Measurements from ENCODE around the gene DDX27.

The DDX27 gene

DNA sequence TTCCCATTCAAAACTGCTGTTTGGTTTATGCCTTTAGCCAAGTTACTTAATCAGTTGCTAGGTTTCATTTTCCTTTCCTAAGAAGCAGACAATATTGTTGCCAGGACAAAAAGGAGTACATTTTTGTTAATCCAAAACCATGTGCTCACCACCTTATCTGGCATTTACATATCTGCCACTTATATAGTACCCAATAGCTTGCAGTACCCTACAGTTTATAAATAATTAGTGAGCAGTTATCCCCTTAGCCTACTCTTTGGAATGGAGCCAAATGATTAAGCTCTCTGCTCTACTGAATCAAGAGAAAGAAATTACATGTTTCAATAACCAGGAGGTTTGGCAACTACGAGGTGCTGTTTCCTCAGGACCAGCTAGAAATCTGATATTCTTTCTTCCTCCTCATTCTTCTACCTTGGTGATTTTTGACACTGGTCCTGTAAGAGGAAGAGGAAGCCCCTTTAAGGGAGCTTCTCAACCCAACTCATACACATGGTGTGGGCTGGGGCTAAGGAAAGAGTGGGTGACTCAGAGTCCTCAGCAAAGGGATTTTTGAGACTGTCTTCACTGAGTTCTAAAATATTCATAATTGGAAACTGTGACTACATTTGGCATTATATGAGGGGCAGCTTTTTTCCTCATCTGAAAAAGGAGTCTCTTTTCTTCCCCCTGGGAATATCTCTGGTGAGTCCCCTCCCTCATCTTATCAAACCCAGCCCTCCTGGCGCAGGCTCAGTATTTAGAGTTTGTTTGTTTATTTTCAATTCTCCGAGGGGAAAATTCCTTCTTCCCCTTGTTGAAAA lies 57.1 kb downstream of the DDX27 start:
- in situ Hi-C loops (cut with HindIII; ENCODE audit: low sequenced_read_pairs), result no loop called here

DNA sequence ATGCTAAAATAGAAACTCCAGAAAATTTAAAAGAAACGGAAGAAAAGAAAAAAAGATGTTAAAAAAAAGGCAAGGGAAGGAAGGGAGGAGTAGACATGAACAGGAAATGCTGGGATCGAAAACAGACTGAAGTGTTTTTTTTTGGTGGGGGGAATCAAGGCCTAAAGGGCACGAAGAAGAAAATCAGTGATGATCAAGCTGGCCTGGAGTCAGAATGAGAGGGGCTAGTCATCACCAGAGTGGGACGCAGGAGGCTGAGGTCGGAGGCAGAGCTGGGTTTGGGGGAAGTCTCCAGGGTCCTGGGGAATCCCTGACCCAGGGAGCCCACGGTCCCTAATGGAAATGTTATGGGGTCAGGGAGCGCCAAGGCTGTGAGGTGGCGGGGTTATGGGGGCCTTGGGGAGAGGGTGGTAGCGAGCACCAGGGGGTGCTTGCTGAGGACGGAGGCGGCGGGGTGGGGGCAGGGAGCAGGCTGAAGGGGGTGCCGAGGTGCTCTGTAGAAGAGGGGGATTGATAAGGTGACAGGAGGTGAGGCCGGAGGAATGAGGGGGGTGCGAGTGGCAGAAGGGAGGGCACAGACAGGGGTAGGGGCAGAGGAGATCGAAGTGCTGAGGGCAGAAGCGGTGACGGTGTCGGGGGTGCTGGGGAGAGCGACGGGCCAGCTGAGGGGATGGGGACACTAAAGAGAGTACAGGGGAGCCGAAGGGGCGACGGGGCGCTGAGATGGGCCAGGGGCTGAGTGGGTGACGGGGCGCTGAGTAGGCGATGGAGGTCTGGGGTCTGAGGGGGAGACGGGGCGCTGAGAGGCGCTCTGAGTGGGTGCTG lies 58.0 kb downstream of the DDX27 start:
- in situ Hi-C loops (cut with HindIII; ENCODE audit: low sequenced_read_pairs), result no loop called here

- in situ Hi-C loops (cut with HindIII; ENCODE audit: low sequenced_read_pairs), result no loop called here
Observed at GRCh38 chr20:49277786-49278035, 58.5 kb downstream of the DDX27 start.

GRCh38 chr20:49278036-49278817 lies 59.0 kb downstream of the DDX27 start, which contains the start of gene ZNFX1:
ZNFX1 (minus strand) TSS chr20:49278057; CDS start chr20:49275839, 2,218 bp downstream.
- in situ Hi-C loops (cut with HindIII; ENCODE audit: low sequenced_read_pairs), result no loop called here

DNA sequence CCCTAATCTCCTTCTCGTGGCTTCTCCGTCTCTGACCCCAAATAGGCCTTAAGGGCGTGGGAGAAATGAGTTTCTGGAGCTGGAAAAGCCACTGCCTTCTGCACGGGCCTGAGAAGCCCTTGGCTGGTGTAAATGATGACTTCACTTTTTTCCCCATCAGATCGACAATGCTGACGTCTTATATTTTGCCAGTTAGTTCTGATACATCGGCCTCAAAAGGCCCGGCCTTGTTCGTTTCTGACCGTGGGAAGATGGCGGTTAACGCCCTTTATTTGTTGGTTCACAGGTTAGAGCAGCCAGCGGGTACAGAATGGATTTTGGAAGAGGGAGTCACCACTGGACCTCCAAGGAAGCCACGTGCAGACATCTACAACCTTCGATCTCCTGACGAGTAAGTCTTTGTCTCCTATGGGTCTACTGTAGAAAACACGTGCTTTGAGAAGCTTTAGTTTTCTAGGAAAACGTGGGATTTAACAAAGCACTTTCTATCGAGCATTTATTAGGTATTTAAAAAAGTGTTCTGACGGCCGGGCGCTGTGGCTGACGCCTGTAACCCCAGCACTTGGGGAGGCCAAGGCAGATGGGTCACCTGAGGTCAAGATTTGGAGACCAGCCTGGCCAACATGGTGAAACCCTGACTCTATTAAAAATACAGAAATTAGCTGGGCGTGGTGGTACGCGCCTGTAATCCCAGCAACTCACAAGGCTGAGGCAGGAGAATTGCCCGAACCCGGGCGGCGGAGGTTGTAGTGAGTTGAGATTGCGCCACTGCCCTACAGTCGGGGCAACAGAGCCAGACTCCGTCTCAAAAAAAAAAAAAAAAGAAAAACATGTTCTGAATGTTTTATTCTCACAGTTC lies 59.8 kb downstream of the DDX27 start:
- in situ Hi-C loops (cut with HindIII; ENCODE audit: low sequenced_read_pairs), result no loop called here

GRCh38 chr20:49279677-49280462 lies 60.7 kb downstream of the DDX27 start:
- in situ Hi-C loops (cut with HindIII; ENCODE audit: low sequenced_read_pairs), result no loop called here

GRCh38 chr20:49280463-49281058 lies 61.3 kb downstream of the DDX27 start:
- in situ Hi-C loops (cut with HindIII; ENCODE audit: low sequenced_read_pairs), result no loop called here

- in situ Hi-C loops (cut with HindIII; ENCODE audit: low sequenced_read_pairs), result no loop called here
Observed at GRCh38 chr20:49281059-49281912, 62.1 kb downstream of the DDX27 start.

DNA sequence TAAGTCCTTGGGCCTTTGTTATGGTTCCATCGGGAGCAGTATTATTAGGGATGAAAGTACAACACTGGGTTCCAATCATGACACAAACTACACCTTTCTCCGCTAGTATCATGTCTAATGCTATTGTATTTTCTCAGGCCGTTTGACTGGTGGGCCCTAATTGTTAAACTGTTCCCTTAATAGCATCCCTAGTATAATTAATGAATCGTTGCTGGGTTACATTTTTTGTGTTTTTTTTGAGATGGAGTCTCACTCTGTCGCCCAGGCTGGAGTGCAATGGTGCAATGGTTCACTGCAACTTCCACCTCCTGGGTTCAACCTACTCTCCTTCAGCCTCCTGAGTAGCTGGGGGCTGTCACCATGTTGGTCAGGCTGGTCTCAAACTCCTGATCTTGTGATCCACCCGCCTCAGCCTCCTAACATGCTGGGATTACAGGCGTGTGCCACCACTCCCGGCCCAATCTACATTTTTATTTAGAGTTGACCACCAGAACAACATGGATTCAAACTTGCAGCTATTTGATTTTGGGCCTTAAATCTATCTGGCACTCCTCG lies 62.8 kb downstream of the DDX27 start:
- in situ Hi-C loops (cut with HindIII; ENCODE audit: low sequenced_read_pairs), result no loop called here

DNA sequence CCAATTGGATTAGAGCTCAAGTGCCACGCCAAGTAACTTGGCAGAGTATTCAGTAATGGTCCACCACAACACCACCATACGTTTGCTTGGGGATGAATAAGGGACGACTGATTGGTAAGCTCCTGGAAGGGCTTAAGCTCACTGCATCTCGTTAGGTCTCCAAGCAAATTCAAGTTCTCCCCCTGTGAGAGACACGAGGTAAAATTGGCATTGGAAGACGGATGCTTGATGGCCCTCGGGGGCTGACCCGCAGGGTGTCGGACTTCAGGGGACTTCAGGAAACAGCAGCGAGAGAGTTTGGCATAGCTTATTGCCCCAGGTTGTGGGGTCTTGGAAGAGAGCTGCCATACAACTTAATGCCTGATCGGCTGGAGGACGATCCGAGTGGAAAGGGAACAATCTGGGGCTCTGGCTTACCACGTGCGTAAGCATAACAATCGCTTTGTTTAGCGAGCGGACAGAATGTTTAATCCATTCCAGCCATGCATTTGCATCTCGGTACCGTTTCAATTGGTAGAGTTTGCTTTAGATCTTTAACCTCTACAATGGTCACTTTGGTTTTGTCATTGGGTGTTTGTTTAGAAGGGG lies 63.5 kb downstream of the DDX27 start:
- in situ Hi-C loops (cut with HindIII; ENCODE audit: low sequenced_read_pairs), result no loop called here

DNA sequence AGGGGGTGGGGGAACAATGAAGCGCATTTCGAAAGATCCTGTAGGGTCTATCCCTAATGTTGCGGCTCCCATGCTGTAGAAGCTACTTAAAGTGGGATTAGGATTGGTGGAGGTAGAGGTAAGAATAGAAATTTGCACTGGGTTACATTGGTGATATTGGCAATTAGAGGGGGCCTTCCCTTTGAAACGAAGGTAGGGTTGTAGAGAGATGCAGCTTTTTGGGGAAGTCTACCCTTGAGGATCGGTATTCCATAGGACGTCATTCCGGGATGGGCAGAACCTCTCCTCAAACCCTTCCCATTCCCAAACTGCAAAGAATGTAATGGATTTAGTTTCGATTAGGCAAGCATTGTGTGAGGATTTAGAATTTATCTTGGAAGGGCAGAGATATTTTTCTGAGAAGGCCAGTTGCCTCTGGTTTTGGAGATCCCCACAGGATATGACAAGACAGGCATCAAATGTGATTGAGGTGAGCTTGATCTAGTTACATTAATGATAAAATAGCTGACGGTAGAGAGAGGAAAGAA lies 64.0 kb downstream of the DDX27 start:
- in situ Hi-C loops (cut with HindIII; ENCODE audit: low sequenced_read_pairs), result no loop called here

GRCh38 chr20:49283703-49284625 lies 64.7 kb downstream of the DDX27 start:
- in situ Hi-C loops (cut with HindIII; ENCODE audit: low sequenced_read_pairs), result no loop called here

- in situ Hi-C loops (cut with HindIII; ENCODE audit: low sequenced_read_pairs), result no loop called here
Observed at GRCh38 chr20:49284818-49285217, 65.6 kb downstream of the DDX27 start.

DNA sequence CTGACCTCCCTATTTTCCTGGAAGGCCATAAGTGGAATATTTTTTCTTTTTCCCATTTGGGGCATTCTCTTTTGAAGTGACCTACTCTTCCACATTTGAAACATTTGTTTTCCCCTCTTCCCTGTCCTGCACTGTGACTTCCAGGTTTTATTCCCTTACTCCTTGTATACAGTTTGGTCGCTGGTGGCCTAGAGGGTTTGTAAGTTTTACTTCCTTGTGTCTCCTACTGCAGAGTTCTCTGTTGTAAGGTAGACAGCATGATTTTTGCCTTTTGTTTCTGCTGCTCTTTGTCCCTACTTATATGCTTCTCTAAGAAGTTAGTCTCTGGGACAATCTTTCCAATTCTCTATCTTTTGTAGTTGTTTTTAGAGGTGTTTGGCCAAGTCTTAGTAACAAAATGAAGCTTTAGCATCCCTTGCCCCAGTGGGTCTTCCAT lies 66.0 kb downstream of the DDX27 start:
- in situ Hi-C loops (cut with HindIII; ENCODE audit: low sequenced_read_pairs), result no loop called here

- in situ Hi-C loops (cut with HindIII; ENCODE audit: low sequenced_read_pairs), result no loop called here
Observed at GRCh38 chr20:49285813-49286494, 66.7 kb downstream of the DDX27 start.

Data from DLD1 (cell line).